NT2/D1 (cell line): ENCODE measurements around the gene ADAMTSL1.

Experiments used
- DNase-seq: peaks from one replicate; pipeline ENCODE4 v3.0.0-alpha.2; 2011; ENCODE audit warnings: low read depth, low spot score
- H3K27me3 ChIP-seq: 2 replicates; pipeline ENCODE4 v1.6.0; 2011; ENCODE audit warnings: mild to moderate bottlenecking; ENCODE audit not compliant: insufficient read length, insufficient read depth
- H3K36me3 ChIP-seq: 2 replicates; pipeline ENCODE4 v1.6.1; 2011; ENCODE audit warnings: mild to moderate bottlenecking, low read length, mixed read lengths; ENCODE audit not compliant: insufficient read depth, insufficient read length
- H3K4me1 ChIP-seq: 2 replicates; pipeline ENCODE4 v1.5.1; 2011; ENCODE audit not compliant: insufficient read depth, insufficient read length
- H3K4me3 ChIP-seq: 2 replicates; pipeline ENCODE4 v1.5.1; 2011; ENCODE audit warnings: low read depth; ENCODE audit not compliant: insufficient read length
- H3K9ac ChIP-seq: 2 replicates; pipeline ENCODE4 v1.6.0; 2011; ENCODE audit warnings: low read depth; ENCODE audit not compliant: insufficient read length
- H3K9me3 ChIP-seq: 2 replicates; pipeline ENCODE4 v1.5.1; 2011; ENCODE audit warnings: mild to moderate bottlenecking, low read length; ENCODE audit not compliant: insufficient read depth
- SUZ12 ChIP-seq: IDR thresholded peaks from 2 replicates; pipeline ENCODE4 v1.6.1; 2011; ENCODE audit not compliant: insufficient read length, insufficient read depth; ENCODE audit errors: extremely low read depth
- YY1 ChIP-seq: IDR thresholded peaks from 2 replicates; pipeline ENCODE4 v1.6.1; 2011; ENCODE audit not compliant: insufficient read length, insufficient read depth
- ZNF274 ChIP-seq: IDR thresholded peaks from 2 replicates; pipeline ENCODE4 v1.6.1; 2011; ENCODE audit warnings: mild to moderate bottlenecking, low read depth, low read length

Gene ADAMTSL1

GRCh38 chr9:18473652-18474279, at the start of gene ADAMTSL1:
Gene ADAMTSL1 (plus strand): TSS chr9:18474153. CDS start chr9:18474233, 80 bp downstream.
- peak; percentile 85 for DNase-seq
- H3K36me3 ChIP-seq, result no peaks in the 10 kb centered on the region
- H3K9me3 ChIP-seq, result peaks cover 20% of the 10 kb centered on the region
- H3K27me3 ChIP-seq, result no peaks in the 10 kb centered on the region
- no peak within 1 kb of the TSS for H3K9ac ChIP-seq
- H3K4me3 ChIP-seq, result peak within 1 kb of the TSS; percentile 44
- H3K4me1 ChIP-seq, result no peaks in the 10 kb centered on the region
- no peak for TF ChIP-seq YY1
- TF ChIP-seq SUZ12, result no peak
- no peak for TF ChIP-seq ZNF274

DNA sequence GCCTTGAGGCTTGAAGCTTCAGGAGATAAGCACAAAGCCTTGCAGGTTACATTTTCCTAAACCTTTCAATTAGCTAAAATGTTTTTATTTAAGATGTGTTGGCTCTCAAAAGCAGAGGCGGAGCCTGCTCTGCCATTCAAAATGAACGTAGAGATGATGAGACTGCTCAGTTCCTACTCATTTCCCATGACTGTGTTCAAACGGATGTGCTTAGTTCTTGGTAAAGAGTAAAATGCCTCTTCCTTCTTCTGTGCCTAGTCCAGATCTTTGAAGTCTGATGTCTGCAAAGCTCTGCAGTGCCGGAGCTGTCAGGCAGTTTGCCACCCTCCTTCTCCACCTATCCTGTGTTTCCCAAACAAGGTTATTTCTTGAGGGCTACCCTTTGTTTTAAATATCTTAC, 46.3 kb upstream of the ADAMTSL1 start:
- H3K9ac ChIP-seq, result no peak overlapping the region
- H3K4me3 ChIP-seq, result no peak overlapping the region
- H3K36me3 ChIP-seq, result no peaks in the 10 kb centered on the region
- H3K9me3 ChIP-seq, result no peaks in the 10 kb centered on the region
- TF ChIP-seq SUZ12, result no peak
- TF ChIP-seq ZNF274, result no peak
- TF ChIP-seq YY1, result no peak
- H3K27me3 ChIP-seq, result no peaks in the 10 kb centered on the region
- DNase-seq, result no peak
- H3K4me1 ChIP-seq, result no peaks in the 10 kb centered on the region

DNA sequence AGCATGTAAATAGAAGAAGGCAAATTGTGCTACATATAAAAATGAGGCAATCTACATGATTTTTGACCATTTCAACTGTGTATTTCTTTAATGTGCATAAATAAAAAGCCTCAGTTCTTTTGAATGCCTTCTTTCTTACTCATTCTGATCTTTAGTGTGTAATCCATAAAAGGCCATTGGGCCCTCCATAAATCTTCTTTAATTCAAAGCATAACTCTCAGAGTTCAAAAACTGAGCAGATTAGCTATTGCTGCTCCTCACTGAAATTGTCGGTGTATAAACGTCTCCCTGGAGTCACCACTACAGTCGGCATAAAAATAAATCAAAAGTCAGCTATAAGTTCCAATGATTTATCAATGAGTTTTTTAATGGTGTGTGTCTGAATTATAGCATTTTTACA, 45.3 kb upstream of the ADAMTSL1 start:
- DNase-seq, result no peak
- no peak overlapping the region for H3K9ac ChIP-seq
- TF ChIP-seq SUZ12 (no peak), ZNF274 (no peak), YY1 (no peak)
- H3K36me3 ChIP-seq, result no peaks in the 10 kb centered on the region
- H3K4me1 ChIP-seq, result no peaks in the 10 kb centered on the region
- H3K9me3 ChIP-seq, result no peaks in the 10 kb centered on the region
- H3K4me3 ChIP-seq, result no peak overlapping the region
- H3K27me3 ChIP-seq, result no peaks in the 10 kb centered on the region

GRCh38 chr9:18429070-18429469, 44.9 kb upstream of the ADAMTSL1 start:
- H3K27me3 ChIP-seq, result no peaks in the 10 kb centered on the region
- DNase-seq, result no peak
- TF ChIP-seq YY1, result no peak
- TF ChIP-seq ZNF274, result no peak
- TF ChIP-seq SUZ12, result no peak
- no peak overlapping the region for H3K9ac ChIP-seq
- H3K4me3 ChIP-seq, result no peak overlapping the region
- no peaks in the 10 kb centered on the region for H3K4me1 ChIP-seq
- no peaks in the 10 kb centered on the region for H3K36me3 ChIP-seq
- no peaks in the 10 kb centered on the region for H3K9me3 ChIP-seq

DNA sequence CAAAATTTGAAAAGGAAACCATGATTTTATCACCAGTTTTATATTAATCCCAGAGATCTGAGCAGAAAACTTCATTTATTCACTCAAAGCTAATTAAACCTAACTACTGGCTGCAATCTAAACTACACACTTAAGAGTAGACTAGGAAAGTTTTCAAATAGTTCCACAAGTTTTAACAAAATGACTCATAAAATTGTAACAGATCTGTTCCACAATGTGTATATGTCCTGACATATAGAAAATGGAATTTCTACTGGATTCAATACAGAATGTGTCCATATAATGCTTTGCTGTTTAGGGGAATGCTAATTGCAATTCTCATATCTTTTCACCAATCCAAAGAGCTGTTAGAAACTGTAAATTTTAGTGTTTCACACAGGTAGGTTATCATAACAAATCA, 40.3 kb upstream of the ADAMTSL1 start:
- TF ChIP-seq SUZ12 (no peak), YY1 (no peak), ZNF274 (no peak)
- DNase-seq, result no peak
- Histone ChIP-seq H3K9me3 (no peaks in the 10 kb centered on the region), H3K36me3 (no peaks in the 10 kb centered on the region), H3K4me1 (no peaks in the 10 kb centered on the region), H3K27me3 (no peaks in the 10 kb centered on the region), H3K9ac (no peak overlapping the region), H3K4me3 (no peak overlapping the region)

- no peak for DNase-seq
- H3K9ac ChIP-seq, result no peak overlapping the region
Observed at GRCh38 chr9:18437315-18438201, 36.4 kb upstream of the ADAMTSL1 start.

DNA sequence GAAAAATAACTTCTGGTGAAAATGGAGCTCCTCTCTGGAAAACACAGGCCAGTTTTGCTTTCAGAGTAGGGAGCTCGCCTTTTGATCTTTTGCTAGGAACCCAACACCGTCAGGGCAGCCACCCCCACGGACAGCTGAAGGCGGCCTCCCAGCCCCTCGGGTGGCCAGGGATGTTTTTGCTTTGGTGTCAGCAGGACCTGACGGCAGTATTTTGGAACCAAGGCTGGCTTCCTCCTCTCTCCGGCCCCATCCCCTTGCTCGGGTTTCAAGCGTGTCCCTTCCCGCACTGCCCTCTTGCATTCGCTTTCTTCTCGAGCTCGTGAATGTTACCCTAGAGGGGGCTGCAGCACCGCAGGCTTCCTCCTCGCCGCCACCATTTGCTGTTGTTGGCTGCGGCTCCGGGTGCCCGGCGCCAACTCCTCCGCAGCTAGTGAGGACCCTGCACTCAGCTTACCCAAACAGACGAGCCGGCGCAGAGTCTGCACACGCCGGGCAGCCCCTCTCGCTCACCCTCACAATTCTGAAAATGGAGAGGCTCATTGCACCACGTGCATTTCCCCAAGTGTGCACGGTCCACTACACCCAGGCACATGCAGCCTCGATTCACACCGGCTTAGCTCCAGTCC, 35.5 kb upstream of the ADAMTSL1 start:
- DNase-seq, result no peak
- Histone ChIP-seq H3K36me3 (no peaks in the 10 kb centered on the region), H3K4me3 (no peak overlapping the region), H3K9me3 (no peaks in the 10 kb centered on the region), H3K27me3 (no peaks in the 10 kb centered on the region), H3K4me1 (no peaks in the 10 kb centered on the region), H3K9ac (no peak overlapping the region)
- TF ChIP-seq YY1, result no peak
- no peak for TF ChIP-seq ZNF274
- no peak for TF ChIP-seq SUZ12

More at GRCh38 chr9:18437315-18438201, 36.4 kb upstream of the ADAMTSL1 start:
- Histone ChIP-seq H3K36me3 (no peaks in the 10 kb centered on the region), H3K9me3 (no peaks in the 10 kb centered on the region), H3K27me3 (no peaks in the 10 kb centered on the region), H3K4me3 (no peak overlapping the region), H3K4me1 (no peaks in the 10 kb centered on the region)
- TF ChIP-seq ZNF274 (no peak), YY1 (no peak), SUZ12 (no peak)
